ENCODE results near the gene CASTOR1.

- TF ChIP-seq EP300 (IDR thresholded peaks at IDR 0.05; ENCODE audit: borderline replicate concordance in 1 of 2, low read depth in 1 of 2, low read length in 1 of 2): no peak
- no peak for TF ChIP-seq JUND (IDR thresholded peaks at IDR 0.05)
These were observed 50.4 kb downstream of the CASTOR1 start for GRCh38 chr22:30238661-30239487.

All from SK-N-SH (cell line).